Upper lobe of right lung (tissue), 1 donor: ENCODE measurements around the gene RGR. TPM values are rescaled to one million over a fixed set of nuclear protein-coding genes. Genes with fewer than 3 reads are reported as not detected.

ENCODE experiments used
- ATAC-seq: fragments of 200-7000 bp; cut with Tn5 transposase; one replicate; pipeline ENCODE4 v1.9.1; 2020; ENCODE audit warnings: mild to moderate bottlenecking, moderate library complexity
- DNase-seq: peaks from one replicate; pipeline ENCODE4 v3.0.0-alpha.2; 2020
- H3K27ac ChIP-seq: fragments of 200-600 bp; one replicate; pipeline ENCODE4 v1.8.0; 2022
- H3K27me3 ChIP-seq: fragments of 200-600 bp; one replicate; pipeline ENCODE4 v1.8.0; 2022; ENCODE audit warnings: mild to moderate bottlenecking
- H3K36me3 ChIP-seq: fragments of 200-600 bp; one replicate; pipeline ENCODE4 v1.8.0; 2022
- H3K4me1 ChIP-seq: fragments of 200-600 bp; one replicate; pipeline ENCODE4 v1.8.0; 2022
- H3K4me3 ChIP-seq: fragments of 200-600 bp; one replicate; pipeline ENCODE4 v1.8.0; 2022; ENCODE audit warnings: mild to moderate bottlenecking
- H3K9me3 ChIP-seq: fragments of 200-600 bp; one replicate; pipeline ENCODE4 v1.8.0; 2022
- intact Hi-C: fragments of 100-400 bp; cut with DNase I; formaldehyde crosslinking; loops from one replicate; pipeline ENCODE4 v1.11.0; 2022
- total RNA-seq: library from RNA; stranded (reverse); fragmentation: NEBNext Ultra II Directional; extraction: Animal tissue kit (Norgen Biotek cat#: 25700); gene quantifications from one replicate; pipeline ENCODE4 v1.2.1, GENCODE V29; 2021
- TF ChIP-seq, protein P1 (sequence below): fragments of 200-600 bp; IDR thresholded peaks from one replicate; pipeline ENCODE4 v1.8.0; 2022; ENCODE audit warnings: antibody characterized with exemption
- donor health status: DM: no; HTN: yes; CAD: no; lungs with severe emphysema.

The RGR gene
- total RNA-seq, 1 donor from 2014 or later: 0.41 TPM

DNA sequence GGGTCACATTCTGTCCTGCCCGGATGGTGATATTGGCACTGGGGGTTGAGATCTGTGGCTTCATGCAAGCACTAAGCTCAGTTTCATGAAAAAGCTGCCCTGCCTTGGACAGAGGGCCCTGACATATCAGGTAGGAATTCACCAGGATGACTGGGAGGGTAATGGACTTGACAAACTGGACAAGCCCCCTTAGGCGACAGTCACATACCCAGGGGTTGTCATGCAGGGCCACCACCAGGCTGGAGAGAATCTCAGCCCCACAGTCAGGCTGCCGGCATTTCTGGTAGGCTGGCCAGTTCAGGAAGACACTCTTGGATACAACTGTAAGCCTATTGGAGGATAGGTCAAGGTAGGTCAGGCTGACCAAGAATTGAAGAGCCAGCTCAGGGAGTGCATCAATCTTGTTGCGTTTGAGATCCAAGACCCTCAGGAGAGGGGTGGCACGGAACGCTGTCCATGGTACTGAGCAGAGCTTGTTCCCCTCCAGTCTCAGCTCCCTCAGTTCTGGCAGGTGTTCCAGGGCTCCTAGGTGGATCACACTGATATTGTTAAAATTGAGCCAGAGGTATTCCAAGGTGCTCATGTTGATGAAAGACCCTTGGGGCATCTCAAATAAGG lies 20.3 kb upstream of the RGR start:
- Histone ChIP-seq H3K36me3 (no peaks in the 10 kb centered on the region), H3K9me3 (no peaks in the 10 kb centered on the region), H3K27me3 (peaks cover 17% of the 10 kb centered on the region), H3K4me1 (no peaks in the 10 kb centered on the region), H3K27ac (no peak overlapping the region), H3K4me3 (no peak overlapping the region)
- TF ChIP-seq, protein P1, sequence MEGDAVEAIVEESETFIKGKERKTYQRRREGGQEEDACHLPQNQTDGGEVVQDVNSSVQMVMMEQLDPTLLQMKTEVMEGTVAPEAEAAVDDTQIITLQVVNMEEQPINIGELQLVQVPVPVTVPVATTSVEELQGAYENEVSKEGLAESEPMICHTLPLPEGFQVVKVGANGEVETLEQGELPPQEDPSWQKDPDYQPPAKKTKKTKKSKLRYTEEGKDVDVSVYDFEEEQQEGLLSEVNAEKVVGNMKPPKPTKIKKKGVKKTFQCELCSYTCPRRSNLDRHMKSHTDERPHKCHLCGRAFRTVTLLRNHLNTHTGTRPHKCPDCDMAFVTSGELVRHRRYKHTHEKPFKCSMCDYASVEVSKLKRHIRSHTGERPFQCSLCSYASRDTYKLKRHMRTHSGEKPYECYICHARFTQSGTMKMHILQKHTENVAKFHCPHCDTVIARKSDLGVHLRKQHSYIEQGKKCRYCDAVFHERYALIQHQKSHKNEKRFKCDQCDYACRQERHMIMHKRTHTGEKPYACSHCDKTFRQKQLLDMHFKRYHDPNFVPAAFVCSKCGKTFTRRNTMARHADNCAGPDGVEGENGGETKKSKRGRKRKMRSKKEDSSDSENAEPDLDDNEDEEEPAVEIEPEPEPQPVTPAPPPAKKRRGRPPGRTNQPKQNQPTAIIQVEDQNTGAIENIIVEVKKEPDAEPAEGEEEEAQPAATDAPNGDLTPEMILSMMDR: no peak
- intact Hi-C loops: no loop called here
- ATAC-seq (no peak), DNase-seq (no peak)

DNA sequence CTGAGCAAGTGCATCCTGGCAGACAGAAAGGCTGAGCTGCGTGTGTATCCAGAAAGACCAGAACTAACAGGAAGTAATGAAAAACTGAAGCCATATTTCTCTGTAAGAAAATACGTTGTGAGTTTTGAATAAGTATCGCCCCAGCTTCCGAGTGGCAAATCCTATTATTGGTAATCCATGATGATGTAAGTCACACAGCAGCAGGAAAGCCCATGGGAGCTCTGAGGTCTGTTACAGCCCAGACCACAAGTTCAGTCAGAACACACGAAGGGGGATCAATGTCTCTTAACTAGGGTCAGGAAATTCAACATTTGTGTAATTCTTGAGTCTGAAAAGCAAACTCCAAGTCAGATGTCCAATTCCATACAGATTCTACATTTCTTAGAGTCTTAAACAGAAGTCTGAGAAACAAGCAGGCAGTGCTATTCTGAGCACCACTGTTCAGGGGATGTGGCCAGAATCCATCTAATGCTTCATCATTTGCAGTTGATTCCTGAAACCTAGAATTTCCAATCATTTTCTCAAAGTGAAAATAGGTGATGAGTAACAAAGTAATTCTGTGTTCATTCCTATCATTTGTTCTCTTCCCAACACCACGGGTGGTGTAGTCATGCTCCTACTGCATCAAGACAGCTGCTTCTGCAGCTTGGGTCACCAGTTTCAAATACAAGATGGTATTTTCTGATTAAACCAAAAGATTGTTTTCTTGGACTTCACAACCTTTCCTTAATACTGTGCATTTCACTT lies 19.3 kb upstream of the RGR start, which contains the start of gene LRIT2:
TSS of gene LRIT2 (minus strand) at position 118 of the 747 bp plus-strand sequence. CDS start at position 94, 24 bp downstream.
- no peaks in the 10 kb centered on the region for H3K4me1 ChIP-seq
- intact Hi-C loops: no loop called here
- no peak within 1 kb of the TSS for H3K27ac ChIP-seq
- ATAC-seq: no peak
- H3K36me3 ChIP-seq: no peaks in the 10 kb centered on the region
- DNase-seq: no peak
- TF ChIP-seq, protein P1: no peak
- H3K27me3 ChIP-seq: peaks cover 17% of the 10 kb centered on the region
- no peaks in the 10 kb centered on the region for H3K9me3 ChIP-seq
- no peak within 1 kb of the TSS for H3K4me3 ChIP-seq

DNA sequence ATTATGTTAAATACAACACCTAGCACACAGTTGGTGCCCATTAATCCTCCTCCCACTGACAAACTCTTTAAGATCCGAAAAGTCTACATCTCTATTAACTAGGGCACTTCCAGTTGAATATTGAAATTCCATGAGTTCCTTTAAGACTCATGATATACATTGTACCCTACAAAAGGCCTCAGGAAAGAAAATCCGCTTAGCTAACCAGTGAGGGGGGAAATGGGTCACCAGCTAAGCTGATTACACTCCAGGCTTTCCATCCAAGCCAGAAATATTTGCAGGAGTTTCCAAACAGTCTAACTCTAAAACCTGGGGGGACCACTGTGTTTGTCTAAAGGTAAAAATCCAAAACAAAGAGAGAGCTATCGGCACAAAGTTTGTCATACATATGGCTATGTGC lies 18.2 kb upstream of the RGR start:
- ATAC-seq: no peak
- Histone ChIP-seq H3K27me3 (peaks cover 11% of the 10 kb centered on the region), H3K4me3 (no peak overlapping the region)

DNA sequence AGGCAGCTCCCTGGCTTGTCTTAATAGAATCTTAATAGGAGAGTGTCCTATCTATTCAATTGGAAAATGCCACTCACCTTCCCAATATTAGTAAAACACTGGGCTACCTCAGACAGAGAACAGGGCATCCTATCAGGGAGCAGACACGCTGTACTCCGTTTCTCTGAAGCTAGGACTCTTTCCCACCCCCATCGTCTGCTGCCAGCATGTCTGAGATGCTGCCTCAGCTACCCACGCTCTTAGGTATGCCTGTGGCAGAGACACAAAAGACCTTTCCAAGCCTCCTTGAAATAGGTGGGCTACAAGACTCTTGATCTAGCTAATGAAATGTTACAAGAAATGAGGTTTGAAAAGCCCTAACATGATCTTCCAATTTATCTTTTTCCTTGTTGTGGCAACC lies 17.0 kb upstream of the RGR start:
- TF ChIP-seq, protein P1: no peak
- peaks cover 8% of the 10 kb centered on the region for H3K27me3 ChIP-seq
- H3K36me3 ChIP-seq: no peaks in the 10 kb centered on the region
- H3K4me1 ChIP-seq: no peaks in the 10 kb centered on the region
- no peaks in the 10 kb centered on the region for H3K9me3 ChIP-seq
- ATAC-seq (no peak), DNase-seq (no peak)
- intact Hi-C loops: no loop called here
- no peak overlapping the region for H3K4me3 ChIP-seq
- H3K27ac ChIP-seq: no peak overlapping the region

More for the DNA sequence above, 18.2 kb upstream of the RGR start:
- Histone ChIP-seq H3K27ac (no peak overlapping the region), H3K36me3 (no peaks in the 10 kb centered on the region), H3K4me1 (no peaks in the 10 kb centered on the region), H3K9me3 (no peaks in the 10 kb centered on the region)
- no peak for DNase-seq
- TF ChIP-seq, protein P1: no peak
- intact Hi-C loops: no loop called here

DNA sequence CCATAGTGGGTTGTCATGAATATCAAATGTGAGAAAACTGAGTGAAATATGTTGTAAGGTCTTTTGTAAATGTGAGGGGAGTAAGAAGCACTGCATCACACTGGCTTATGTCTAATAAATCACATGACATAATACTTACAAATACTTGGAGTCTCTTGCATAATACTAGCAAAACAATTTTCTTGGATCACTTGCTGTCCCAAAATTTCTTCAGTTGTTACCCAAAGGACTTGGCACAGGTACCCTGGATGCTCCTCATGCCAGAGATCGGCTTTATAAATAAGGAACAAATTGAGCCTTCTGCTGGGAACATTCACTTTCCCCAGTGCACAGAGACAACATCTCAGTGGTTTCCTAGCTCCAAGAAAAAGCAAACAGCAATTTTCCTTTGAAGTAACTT lies 14.5 kb upstream of the RGR start:
- ATAC-seq: no peak
- TF ChIP-seq, protein P1: no peak
- H3K4me1 ChIP-seq: no peaks in the 10 kb centered on the region
- intact Hi-C loops: no loop called here
- no peaks in the 10 kb centered on the region for H3K36me3 ChIP-seq
- H3K27me3 ChIP-seq: no peaks in the 10 kb centered on the region
- no peaks in the 10 kb centered on the region for H3K9me3 ChIP-seq
- no peak for DNase-seq
- H3K4me3 ChIP-seq: no peak overlapping the region
- H3K27ac ChIP-seq: peak overlapping the region; percentile 9
